ENCODE results near the gene COX10. TPM values are rescaled to one million over a fixed set of nuclear protein-coding genes. Genes with fewer than 3 reads are reported as not detected.

COX10 gene
- polyA plus RNA-seq, 1 experiment: 12.9 TPM

- no peak for DNase-seq (ENCODE audit: low read depth, low spot score)
- H3K9me3 ChIP-seq (ENCODE audit: control insufficient read depth, insufficient read depth, low read length): no peaks in the 10 kb centered on the region
- ChIA-PET CTCF (no interaction called here), POLR2A (no interaction called here)
- H3K27ac ChIP-seq (ENCODE audit: low read depth, low read length): no peak overlapping the region
- H3K4me3 ChIP-seq (ENCODE audit: low read depth, low read length): no peak overlapping the region
- H3K27me3 ChIP-seq (ENCODE audit: control insufficient read depth, insufficient read depth, low read length): no peaks in the 10 kb centered on the region
- TF ChIP-seq CTCF (IDR thresholded peaks at IDR 0.05; ENCODE audit: low read depth, low read length): no peak
Observed at GRCh38 chr17:14103836-14104235, 34.5 kb downstream of the COX10 start.

DNA sequence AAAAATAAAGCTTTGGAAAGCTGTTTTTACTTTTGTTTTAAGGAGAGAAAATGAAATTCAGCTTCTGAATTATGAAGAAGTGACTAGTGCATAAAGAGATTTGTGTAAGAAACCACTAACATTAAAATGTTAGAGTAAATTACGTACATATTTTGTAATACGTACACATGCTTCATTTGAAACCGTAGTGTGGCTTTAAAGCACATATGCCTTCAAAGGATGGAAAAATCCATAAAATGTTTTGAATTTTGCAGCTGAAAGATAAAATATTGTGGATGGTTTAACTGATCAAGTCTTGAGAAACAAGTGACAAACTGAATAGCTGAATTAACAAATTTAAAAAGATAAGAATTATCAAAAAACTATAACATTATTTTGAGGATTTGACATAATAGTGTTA lies 35.4 kb downstream of the COX10 start:
- ChIA-PET CTCF (no interaction called here), POLR2A (no interaction called here)
- TF ChIP-seq CTCF (IDR thresholded peaks at IDR 0.05; ENCODE audit: low read depth, low read length): no peak
- H3K9me3 ChIP-seq (ENCODE audit: control insufficient read depth, insufficient read depth, low read length): no peaks in the 10 kb centered on the region
- no peak for DNase-seq (ENCODE audit: low read depth, low spot score)
- no peak overlapping the region for H3K27ac ChIP-seq (ENCODE audit: low read depth, low read length)
- H3K27me3 ChIP-seq (ENCODE audit: control insufficient read depth, insufficient read depth, low read length): no peaks in the 10 kb centered on the region
- H3K4me3 ChIP-seq (ENCODE audit: low read depth, low read length): no peak overlapping the region

DNA sequence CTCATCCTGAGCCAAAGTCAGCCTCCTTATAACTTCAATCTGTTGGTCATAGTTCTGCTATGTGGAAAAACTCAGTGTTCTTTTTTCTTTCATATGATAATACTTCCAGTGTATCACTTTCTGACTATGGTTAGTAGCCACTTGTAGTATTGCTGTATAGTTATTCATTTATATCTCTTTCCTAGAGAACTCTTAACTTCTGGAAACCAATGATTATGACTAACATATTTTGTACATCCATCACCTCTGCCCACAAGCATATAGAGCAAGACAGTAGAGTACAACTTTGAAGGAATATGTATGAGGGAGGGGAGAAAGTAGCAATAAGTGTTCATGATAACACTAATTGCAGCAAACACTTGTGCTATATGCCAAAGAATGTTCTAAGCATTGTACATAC lies 38.6 kb downstream of the COX10 start:
- no peak overlapping the region for H3K4me3 ChIP-seq (ENCODE audit: low read depth, low read length)
- ChIA-PET CTCF (interaction anchor here (0.6 kb wide), 1 partner anchor 194 kb away, joined by 3 read pairs; no protein-coding TSS in a partner anchor), POLR2A (no interaction called here)
- H3K27me3 ChIP-seq (ENCODE audit: control insufficient read depth, insufficient read depth, low read length): no peaks in the 10 kb centered on the region
- TF ChIP-seq CTCF (IDR thresholded peaks at IDR 0.05; ENCODE audit: low read depth, low read length): no peak
- no peak for DNase-seq (ENCODE audit: low read depth, low spot score)
- no peaks in the 10 kb centered on the region for H3K9me3 ChIP-seq (ENCODE audit: control insufficient read depth, insufficient read depth, low read length)
- H3K27ac ChIP-seq (ENCODE audit: low read depth, low read length): no peak overlapping the region

DNA sequence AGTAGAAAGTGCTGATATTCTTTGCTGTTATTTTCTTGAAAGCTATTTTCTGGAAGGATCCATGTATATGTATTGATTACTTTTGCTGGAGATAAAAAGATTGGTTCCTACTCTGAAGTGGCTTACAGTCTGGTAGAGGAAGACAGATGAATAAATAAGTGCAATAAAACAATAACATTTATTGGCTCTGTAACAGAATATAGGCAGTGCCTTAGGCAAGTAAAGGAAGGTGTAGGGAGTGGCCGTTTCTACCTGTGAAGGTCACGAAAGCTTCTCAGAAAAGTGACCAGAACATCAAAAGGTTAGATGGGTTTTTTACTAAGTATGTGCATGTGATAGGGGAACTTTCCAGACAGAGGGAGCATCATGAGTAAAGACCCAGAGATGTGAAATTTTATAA lies 43.1 kb downstream of the COX10 start:
- ChIA-PET POLR2A (no interaction called here), CTCF (no interaction called here)
- no peak for DNase-seq (ENCODE audit: low read depth, low spot score)
- H3K27me3 ChIP-seq (ENCODE audit: control insufficient read depth, insufficient read depth, low read length): no peaks in the 10 kb centered on the region
- no peak for TF ChIP-seq CTCF (IDR thresholded peaks at IDR 0.05; ENCODE audit: low read depth, low read length)
- H3K4me3 ChIP-seq (ENCODE audit: low read depth, low read length): no peak overlapping the region
- H3K27ac ChIP-seq (ENCODE audit: low read depth, low read length): no peak overlapping the region
- no peaks in the 10 kb centered on the region for H3K9me3 ChIP-seq (ENCODE audit: control insufficient read depth, insufficient read depth, low read length)

DNA sequence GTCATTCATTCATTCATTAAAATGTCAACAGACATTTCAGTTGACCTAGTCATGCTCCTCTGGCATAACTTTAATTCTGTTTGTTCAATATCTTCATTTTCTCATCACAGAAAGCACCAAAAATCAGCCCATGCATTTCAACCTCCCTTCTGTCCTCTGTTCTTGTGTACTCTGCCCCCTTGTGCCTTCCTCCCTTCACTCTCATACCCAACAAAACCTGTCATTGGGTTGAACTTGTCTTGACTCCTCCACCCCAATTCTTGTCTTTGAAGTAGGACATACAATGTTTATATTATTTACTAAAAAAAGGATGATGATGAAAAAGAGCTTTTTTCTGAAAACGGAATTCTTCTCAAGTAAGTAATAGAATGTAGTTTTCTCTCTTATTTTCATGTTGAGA lies 43.8 kb downstream of the COX10 start:
- Histone ChIP-seq H3K9me3 (ENCODE audit: control insufficient read depth, insufficient read depth, low read length) (no peaks in the 10 kb centered on the region), H3K27me3 (ENCODE audit: control insufficient read depth, insufficient read depth, low read length) (no peaks in the 10 kb centered on the region), H3K4me3 (ENCODE audit: low read depth, low read length) (no peak overlapping the region), H3K27ac (ENCODE audit: low read depth, low read length) (no peak overlapping the region)
- CTCF ChIA-PET: interaction anchor here (1.0 kb wide), 1 partner anchor 185 kb away, joined by 3 read pairs; no protein-coding TSS in a partner anchor
- TF ChIP-seq CTCF (IDR thresholded peaks at IDR 0.05; ENCODE audit: low read depth, low read length): no peak
- POLR2A ChIA-PET: no interaction called here
- DNase-seq (ENCODE audit: low read depth, low spot score): no peak
